Hepatocyte (in vitro differentiated cells): ENCODE measurements around the gene SCGB1A1.
A peak's percentile ranks its signal among the peaks of the same experiment; 100 is the strongest.

Source experiments
- CTCF ChIP-seq: fragments of 200-600 bp; sonication (generic); IDR thresholded peaks from 2 replicates; pipeline ENCODE4 v1.5.1; 2016; ENCODE audit warnings: antibody characterized with exemption, mild to moderate bottlenecking; ENCODE audit not compliant: poor library complexity
- EZH2 ChIP-seq: fragments of 200-600 bp; sonication (generic); IDR thresholded peaks from 2 replicates; pipeline ENCODE4 v1.6.1; 2016; ENCODE audit warnings: antibody characterized with exemption, mild to moderate bottlenecking, borderline replicate concordance
- EZH2phosphoT487 ChIP-seq: fragments of 200-600 bp; sonication (generic); IDR thresholded peaks from one replicate; pipeline ENCODE4 v1.6.1; 2018; ENCODE audit warnings: antibody characterized with exemption, mild to moderate bottlenecking, low read depth, moderate library complexity; ENCODE audit not compliant: unreplicated experiment, severe bottlenecking

GRCh38 chr11:62394825-62395538 is 23.9 kb upstream of the SCGB1A1 start:
- peak; percentile 81 for TF ChIP-seq CTCF
- TF ChIP-seq EZH2phosphoT487 = no peak
- no peak for TF ChIP-seq EZH2
